ENCODE results near the gene THY1.

The THY1 gene

DNA sequence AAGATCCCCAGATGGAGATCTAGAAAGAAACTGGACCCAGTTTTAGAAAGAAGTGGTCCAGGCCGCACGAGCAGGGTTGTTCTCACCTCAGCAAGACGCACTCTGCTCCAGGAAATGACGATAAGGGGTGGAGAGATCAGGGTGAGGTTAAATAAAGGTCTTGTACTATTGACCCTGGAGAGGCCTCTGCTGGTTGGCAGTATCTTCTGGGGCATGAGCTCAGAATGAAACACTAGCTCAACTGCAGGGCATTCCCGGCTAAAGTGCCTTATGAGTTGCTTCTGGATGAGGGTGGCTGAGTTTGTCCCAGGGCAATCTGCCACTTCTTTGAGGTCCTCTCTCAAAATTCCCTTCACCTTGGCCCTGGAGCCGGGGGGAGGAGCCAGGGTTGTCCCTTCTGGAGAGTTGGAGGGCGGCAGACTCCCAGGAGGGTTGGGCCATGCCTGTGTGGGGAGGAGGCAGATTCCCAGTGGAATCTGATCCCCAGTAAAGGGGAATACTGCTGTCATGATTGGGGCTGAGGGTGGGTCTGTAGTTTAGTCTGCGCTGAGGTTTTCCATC, 52.4 kb downstream of the THY1 start:
- no peak for DNase-seq (ENCODE audit: low spot score)

DNA sequence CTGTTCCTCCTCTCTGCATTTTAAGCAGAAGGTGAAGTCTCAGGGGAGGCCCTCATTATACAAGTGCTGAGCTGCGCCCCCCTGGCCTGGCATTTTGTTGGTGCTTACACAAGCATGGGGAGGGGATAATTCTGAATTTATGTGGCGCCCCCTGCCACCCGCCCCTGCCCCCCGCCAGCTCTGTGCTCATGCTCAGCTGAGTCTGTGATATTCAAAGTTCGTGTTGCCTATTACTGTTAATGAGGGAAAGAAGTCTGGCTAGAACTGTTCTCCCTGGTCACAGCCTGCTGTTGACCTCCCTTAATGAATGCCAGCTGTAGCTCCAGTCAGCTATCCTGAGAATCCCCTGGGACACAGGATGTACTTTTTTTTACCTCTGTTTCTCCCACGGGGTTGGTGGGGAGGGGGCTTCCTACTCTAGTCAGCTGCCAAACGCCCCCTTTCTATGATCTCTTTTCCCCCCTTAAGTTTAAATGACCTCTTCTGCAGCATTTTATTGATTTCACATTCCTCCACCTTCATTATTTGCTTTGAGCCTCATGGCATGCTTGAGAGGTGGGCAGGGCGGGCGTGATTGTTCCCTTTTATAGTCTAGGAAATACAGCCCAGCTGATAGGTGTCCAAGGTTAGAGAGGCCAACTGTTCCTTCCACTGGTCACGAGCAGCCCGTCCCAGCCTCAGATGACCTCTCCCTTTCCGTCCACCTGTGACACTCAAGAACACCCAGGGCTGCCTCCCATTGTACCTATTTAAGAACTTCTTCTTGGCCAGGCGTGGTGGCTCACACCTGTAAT, 53.6 kb downstream of the THY1 start:
- no peak for DNase-seq (ENCODE audit: low spot score)

DNA sequence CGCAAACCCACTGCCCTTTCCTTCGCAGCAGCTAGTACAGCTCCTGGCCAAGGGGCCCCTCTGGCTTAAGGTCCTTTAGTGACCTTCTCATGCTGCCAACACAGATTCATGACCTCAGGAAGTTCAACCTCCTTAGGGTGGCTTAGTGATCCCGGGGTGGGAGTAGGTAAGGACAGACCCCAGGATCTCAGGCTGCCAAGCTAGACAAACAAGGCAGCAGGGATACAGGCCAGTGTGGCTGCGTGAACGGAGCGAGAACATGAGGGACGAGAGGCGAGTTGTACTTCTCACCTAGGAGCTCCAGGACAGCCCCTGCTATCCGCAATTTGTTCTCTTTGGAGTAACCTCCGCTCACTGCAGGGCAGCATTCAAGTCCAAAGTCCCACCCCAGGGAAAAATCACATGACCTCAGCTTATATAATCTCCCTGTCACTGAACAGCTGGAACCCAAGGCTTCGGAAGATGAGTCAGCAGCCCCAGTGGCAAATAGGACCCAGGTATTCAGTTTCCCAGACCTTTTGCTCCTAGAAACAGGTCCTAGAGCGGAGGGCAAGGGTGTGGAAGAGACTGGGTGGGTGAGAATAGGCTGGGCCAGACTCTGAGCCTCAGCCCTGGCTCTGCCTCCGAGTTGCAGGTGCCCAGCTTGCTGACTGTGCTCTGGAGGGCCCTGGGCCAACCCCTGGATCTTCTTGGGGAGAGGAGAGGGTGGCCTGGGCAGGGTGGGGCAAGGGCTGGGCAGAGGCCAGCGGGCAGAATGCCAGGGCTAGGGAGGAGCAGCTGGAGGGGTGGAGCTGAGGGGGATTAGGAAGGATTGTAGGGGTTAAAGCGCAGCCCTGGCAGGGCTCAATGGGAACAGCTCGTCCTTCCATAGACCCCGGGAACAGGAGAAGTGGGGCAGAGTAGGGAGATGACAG, 54.6 kb downstream of the THY1 start:
- peak; percentile 57 for DNase-seq (ENCODE audit: low spot score)

DNA sequence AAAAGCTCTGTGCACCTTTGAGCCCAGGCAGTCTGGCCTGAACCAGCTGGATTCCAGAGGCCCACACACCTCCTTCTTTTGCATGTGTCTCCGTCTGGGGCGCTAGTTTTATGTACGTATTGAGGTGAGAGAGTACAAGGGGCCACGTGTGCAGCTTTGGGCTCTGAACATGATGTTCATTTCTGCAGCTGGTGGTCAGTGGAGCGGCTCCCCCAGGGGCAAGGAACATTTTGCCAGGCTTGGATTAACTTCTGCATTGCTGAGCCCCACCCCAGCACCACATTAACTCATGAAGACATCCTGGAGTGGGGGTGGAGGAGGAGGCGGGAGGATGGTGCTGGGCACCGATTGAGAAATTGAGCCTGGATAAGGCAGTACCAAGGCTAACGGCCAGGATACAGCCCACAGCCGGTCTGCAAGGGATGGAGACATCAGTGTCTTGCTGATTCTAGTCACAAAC, 55.3 kb downstream of the THY1 start:
- no peak for DNase-seq (ENCODE audit: low spot score)
